DMS153 treated with DMSO at 0.1 percent for 48 hours (cell line): Measurements from ENCODE around the gene KRTAP1-1.
A peak's percentile ranks its signal among the peaks of the same experiment; 100 is the strongest.
"Not testable (repeated sequence)": the region's sequence is repeated elsewhere in the genome, so short reads cannot be mapped to it uniquely, and the experiment has no call there.

Source experiments
- DNase-seq: peaks from one replicate; lab custom pipeline; 2025; ENCODE audit not compliant: unreplicated experiment; lab: John Stamatoyannopoulos, UW

Gene KRTAP1-1

DNA sequence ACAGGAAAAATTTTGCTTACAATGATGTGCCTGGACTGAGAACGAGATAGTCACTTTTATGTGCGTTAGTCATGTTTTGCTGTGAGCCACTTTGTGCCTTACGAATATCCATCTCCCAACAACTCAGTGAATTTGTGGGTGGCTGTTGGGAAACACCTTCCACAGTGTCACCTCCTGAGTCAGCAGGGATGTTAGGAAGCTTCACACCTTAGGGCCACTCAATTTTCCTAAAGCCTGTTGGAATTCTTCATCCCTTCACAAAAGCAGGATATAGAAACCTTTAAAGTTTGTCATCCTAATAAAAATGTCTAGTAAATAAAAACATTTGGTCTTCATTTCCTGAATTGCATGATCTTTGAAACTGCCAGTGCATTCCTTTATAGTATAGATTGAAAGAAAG lies 28.1 kb downstream of the KRTAP1-1 start:
- no peak for DNase-seq

DNA sequence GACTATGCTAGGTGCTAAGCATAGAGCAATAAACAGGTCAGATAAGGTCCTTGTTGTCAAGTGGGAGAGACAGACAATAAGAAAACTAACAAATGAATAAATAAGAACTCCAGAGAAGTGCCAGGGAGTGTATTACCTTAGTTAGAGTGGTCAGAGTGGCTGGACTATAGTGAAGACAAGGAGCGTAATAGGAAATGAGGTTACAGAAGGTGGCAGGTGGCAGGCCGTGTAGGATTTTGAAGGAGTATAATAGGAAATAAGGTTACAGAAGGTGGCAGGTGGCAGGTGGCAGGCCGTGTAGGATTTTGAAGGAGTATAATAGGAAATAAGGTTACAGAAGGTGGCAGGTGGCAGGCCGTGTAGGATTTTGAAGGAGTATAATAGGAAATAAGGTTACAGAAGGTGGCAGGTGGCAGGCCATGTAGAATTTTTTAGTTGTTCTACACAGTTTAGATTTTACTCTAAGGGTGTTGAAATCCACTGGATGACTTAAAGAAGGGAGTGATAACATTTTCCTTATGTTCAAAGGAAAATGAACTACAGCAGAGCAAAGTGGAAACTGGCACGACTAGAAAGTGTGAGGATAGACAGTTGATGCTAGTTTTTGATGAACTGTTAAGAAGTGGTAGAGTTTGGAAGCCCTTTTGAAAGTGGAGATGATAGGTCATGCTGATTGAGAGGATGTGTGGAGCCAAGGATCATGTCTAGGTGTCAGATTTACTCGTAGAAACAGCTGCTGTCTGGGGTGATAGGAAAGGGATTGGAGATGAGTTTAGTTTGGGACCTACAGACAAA lies 28.7 kb downstream of the KRTAP1-1 start:
- DNase-seq: no peak

DNA sequence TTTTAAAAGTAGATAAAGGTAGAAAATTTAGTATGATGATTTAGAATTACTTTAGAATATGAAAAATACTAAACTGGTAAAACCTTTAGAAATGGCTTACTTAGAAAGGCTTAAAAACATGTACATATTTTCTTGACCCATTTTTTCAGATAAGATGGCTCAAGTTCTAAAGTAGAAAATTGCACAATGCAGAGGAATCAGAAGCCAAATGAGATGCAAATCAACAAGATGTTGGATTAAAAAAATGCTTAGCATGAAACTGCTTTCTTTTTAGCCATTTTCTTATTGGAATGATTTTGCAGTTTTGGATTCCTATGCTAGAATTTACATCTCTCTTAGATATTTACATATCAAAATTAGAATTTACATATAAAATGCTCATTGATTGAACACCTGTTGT lies 30.8 kb downstream of the KRTAP1-1 start:
- DNase-seq: no peak

DNA sequence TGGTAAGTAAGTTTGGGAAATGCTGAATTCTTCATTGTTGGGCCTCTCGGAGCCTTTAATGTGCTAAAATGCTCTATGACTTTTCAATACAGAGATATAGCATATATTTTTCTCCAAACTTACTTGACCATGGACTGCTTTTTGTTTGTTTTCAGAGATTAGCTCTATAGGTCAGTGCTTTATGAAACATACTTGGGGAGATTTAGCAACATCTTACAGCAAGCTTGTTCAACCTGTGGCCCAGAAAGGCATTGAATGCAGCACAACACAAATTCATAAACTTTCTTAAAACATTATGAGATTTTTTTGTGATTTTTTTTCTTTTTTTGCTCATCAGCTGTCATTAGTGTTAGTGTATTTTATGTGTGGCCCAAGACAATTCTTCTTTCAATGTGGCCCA lies 31.3 kb downstream of the KRTAP1-1 start:
- no peak for DNase-seq

DNA sequence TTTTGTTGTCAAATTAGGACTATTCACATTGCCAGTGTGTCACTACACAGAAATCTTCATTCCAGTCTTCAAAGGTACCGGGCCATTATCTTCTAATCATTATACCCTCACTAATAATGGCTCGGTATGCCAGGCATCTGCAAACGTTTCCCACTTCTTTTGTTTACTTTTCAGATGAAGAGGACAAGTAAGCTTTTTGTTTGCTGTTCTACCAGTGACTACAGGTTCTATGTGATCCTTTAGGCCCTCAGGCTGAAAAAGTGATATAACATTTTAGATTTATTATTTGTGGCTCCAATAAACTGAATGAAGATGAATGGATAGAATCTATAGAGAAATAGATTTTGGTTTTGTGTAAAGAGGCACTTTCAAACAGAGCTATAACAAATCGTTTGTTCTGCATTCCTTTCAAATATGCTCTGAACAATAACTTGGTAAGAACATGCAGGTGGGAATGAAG lies 31.9 kb downstream of the KRTAP1-1 start:
- peak; percentile 31 for DNase-seq

DNA sequence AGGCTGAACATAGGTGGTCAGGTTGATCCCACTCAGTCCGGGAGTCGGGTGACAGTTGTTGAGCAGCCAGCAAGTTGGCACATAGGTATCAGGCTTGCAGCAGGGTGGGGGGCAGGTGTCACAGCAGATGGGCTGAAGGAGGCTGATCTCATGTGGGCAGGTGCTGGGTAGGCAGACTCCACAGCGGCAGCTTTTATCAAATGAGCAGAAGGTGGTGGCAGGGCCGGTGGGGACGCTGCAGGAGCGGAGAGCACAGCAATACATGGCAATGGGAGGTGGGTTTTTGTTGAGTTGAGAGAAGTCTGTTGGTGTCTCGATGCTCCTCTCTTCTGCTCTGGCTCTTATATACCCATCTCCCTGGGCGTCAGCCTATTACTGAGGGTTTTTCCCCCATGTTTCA lies 32.4 kb downstream of the KRTAP1-1 start, which contains the start of gene KRTAP3-1:
Gene KRTAP3-1 (minus strand): TSS at position 318 of the 400 bp plus-strand sequence. CDS start 54 bp downstream, at position 264.
- no peak for DNase-seq

DNA sequence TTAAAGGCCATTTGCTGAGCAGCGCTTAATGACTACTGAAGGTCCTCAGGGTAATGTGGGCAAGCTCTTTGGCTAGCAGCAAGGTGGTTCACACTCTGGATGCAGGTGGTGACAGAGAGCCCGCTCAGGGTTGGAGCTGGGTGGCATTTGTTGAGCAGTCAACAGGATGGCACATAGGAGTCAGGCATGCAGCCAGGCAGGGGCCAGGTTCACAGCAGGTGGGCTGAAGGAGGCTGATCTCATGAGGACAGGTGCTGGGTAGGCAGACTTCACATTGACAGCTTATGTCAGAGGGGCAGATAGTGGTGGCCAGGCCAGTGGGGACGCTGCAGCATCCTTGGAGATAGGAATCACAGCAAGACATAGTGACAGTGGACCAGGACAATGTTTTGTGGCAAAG lies 36.9 kb downstream of the KRTAP1-1 start:
- DNase-seq: no peak

DNA sequence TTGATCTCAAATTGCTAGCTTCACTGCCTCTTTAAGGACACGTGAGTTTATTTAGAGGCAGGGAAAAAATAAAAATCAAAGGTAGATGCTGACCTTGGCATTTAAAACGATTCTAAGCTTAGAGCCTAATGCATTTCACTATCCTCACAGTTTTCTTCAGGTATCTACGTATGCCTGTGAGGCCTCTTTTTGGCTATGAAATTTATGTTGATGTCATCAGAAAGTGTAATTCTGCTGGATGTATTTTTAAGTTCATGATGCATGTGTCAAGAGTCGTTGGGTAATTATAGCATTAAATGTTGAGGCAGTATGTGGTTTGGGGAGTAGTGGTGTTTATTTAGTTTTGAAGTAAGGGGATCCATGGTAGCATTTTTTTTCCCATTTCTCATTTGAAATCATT lies 37.3 kb downstream of the KRTAP1-1 start:
- no peak for DNase-seq

DNA sequence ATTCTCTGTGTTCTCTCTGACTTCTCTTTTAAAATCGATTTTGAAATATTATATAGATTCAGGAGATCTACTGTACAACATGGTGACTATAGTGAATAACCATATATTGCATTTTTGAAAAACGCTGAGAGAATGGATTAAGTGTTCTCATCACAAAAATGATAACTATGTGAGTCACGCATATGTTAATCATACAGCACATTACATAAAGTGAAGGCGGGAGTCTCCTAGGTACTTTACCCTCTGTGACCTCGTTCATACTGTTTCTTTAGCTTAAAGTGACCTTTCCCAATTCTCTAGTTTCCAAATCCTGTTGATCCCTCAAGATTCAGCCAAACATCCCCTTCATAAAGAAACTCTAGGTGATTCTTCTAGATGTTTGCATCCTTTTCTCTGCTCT lies 38.4 kb downstream of the KRTAP1-1 start:
- DNase-seq: no peak

DNA sequence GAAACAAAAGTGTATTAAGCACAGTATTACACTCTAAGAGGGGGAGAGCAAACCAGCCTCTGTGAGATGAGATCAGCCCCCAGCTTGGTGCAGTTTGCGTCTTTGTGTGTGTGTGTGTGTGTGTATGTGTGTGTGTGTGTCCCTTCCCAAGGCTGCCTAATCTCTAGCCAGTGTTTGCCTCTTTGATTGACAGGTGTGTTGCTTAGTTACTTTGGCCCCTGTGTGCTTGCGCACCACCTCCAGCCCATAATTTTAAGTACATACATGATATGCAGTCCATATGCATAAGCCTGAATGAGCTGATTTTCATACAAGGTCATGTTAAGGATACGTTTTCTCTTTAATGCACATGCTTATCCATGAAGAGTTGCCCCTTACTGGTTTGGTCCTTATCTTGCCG lies 39.5 kb downstream of the KRTAP1-1 start:
- no peak for DNase-seq

DNA sequence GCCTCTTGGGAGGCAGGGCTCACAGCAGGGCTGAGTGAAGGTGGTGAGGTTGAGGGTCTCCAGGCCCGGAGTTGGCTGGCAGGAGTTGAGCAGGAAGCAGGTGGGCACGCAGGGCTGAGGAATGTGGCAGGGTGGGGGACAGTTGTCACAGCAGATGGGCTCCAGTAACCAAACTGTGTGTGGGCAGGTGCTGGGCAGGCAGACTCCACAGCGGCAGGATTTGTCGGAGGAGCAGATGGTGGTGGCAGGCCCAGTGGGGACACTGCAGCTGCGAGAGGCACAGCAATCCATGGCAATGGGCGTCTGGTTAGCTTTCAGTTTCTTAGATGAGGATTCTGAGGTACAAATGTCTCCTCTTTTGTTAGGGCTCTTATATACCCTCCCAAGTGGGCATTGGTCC lies 41.7 kb downstream of the KRTAP1-1 start, which contains the start of gene KRTAP3-2:
Gene KRTAP3-2 (minus strand): TSS at position 344 of the 400 bp plus-strand sequence. CDS start 53 bp downstream, at position 291.
- DNase-seq: not testable (repeated sequence)

DNA sequence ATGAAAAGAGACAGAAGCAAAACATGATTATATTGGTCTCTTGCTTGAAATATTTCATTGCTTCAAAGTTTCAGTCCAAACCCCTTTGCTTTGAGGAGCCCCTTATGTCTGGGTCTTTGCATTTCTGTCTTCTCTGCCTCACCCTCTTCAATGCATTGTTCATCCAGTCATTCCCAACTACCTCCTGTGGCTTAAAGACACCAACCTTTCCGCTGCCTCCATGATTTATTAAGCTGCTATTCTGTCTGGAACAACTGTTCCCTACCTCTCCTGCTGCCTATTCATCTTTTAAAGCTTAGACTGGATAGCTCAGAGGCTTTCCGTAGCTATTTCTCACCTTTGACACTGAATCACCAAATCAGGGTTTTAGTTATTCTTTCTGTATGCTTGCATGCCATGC lies 43.9 kb downstream of the KRTAP1-1 start:
- no peak for DNase-seq

DNA sequence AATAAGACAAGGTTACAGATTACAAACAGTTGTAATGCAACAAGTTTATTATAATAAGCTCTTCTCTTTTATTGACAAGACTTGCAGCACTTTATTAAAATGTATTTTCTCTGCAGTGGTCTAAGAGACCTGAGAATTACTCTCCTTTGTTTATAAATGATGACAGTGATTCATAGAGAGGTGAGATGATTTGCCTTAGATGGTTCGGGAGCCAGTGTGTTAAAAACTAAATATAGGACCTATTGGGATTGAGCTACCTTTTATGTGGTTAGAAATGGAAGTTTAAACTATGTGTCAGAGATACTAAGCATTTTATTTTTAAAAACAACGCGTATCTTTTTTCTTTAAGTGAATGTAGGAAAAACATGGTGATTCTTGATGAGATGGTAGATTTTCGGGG lies 44.4 kb downstream of the KRTAP1-1 start:
- DNase-seq: no peak

DNA sequence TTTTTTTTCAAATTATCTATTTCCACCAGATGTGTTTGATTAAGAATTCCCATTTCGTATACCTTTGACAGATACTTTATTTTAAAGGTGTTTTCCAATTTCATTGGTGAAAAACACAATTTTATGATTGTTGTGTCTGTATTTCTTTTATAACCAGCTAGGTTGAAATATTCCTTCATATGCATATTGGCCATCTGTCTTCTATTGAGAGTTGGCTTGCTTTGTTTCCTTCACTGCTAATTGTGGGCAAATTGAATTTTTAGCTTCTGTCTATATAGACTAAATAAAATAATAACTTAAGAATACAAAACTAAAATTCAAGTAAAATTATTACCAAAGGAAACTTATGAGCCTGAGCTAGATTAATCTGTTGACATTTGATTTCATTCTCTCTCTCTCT lies 46.1 kb downstream of the KRTAP1-1 start:
- no peak for DNase-seq

DNA sequence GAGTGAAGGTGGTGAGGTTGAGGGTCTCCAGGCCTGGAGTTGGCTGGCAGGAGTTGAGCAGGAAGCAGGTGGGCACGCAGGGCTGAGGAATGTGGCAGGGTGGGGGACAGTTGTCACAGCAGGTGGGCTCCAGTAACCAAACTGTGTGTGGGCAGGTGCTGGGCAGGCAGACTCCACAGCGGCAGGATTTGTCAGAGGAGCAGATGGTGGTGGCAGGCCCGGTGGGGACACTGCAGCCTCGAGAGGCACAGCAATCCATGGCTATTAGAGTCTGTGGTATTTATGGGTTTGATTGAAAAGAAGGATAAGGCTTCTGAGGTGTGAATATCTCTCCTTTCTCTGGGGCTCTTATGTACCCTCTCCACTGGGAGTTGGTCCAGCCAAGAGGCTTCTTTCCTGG lies 47.4 kb downstream of the KRTAP1-1 start, which contains the start of gene KRTAP3-3:
Gene KRTAP3-3 (minus strand): TSS at position 326 of the 400 bp plus-strand sequence. CDS start 67 bp downstream, at position 259.
- peak; percentile 78 for DNase-seq

DNA sequence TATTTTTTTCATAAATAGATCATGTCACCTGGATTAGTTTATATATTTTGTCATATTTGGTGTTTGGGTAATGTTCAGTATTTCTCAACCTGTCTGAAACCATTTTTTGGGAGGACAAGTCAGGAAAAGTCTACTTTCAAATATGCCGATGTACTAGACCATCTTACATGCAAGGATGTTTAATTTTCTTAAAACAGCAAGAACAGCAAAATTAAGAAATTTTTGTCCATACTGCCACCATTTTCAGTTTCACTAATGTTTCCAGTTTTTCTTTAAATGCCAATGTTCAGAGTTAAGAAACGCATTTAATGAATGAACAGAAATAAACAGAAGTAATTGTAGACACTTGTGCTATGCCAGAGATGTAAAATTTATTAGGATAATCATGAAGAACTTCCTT lies 48.2 kb downstream of the KRTAP1-1 start:
- no peak for DNase-seq

DNA sequence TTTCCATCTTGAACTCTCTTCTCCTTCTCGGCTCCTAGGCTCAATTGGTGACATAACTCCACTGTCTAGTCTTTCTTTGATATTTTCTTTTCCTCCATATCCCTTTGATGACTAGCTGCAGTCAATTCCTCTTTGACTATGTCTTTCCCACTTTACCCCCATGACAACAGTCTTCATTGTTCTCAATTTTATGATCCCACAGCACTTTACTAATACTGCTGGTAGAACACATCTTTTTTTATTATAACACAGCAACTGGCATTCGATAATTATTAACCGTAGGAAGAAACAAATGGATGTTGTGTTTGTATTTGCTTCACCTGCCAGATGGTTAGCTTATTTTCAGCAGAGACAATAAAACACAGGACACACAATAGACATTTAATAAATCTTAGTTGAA lies 48.6 kb downstream of the KRTAP1-1 start:
- no peak for DNase-seq
